GM12865 (cell line): ENCODE results near the gene SLC1A7.

Experiments
- DNase-seq: peaks from one replicate; pipeline ENCODE4 v3.0.0; 2010; ENCODE audit warnings: low read depth
- H3K4me3 ChIP-seq: 2 replicates; pipeline ENCODE4 v1.5.1; 2011; ENCODE audit warnings: mild to moderate bottlenecking, low read depth, low read length, control low read depth
- CTCF ChIP-seq: IDR thresholded peaks from 2 replicates; pipeline ENCODE4 v1.5.1; 2011; ENCODE audit warnings: low read length, control low read depth, low read depth, inconsistent platforms; ENCODE audit not compliant: insufficient read depth; ENCODE audit errors: missing control alignments

Gene SLC1A7

GRCh38 chr1:53076721-53077598 is 65.5 kb downstream of the SLC1A7 start:
- DNase-seq, result no peak
- no peak for TF ChIP-seq CTCF
- no peak overlapping the region for H3K4me3 ChIP-seq

GRCh38 chr1:53076165-53076564 is 66.3 kb downstream of the SLC1A7 start:
- H3K4me3 ChIP-seq, result no peak overlapping the region
- TF ChIP-seq CTCF, result no peak
- no peak for DNase-seq

- no peak overlapping the region for H3K4me3 ChIP-seq
- TF ChIP-seq CTCF, result no peak
- no peak for DNase-seq
Observed at GRCh38 chr1:53075761-53076163, 66.7 kb downstream of the SLC1A7 start.

- no peak overlapping the region for H3K4me3 ChIP-seq
- DNase-seq, result no peak
- no peak for TF ChIP-seq CTCF
Observed at GRCh38 chr1:53075206-53075605, 67.2 kb downstream of the SLC1A7 start.

- no peak overlapping the region for H3K4me3 ChIP-seq
- TF ChIP-seq CTCF, result no peak
- no peak for DNase-seq
Observed at GRCh38 chr1:53074313-53075154, 67.9 kb downstream of the SLC1A7 start.

GRCh38 chr1:53073868-53074311 is 68.5 kb downstream of the SLC1A7 start:
- TF ChIP-seq CTCF, result no peak
- no peak overlapping the region for H3K4me3 ChIP-seq
- no peak for DNase-seq
